Cardiac ventricle fibroblast (primary cell): Measurements from ENCODE around the gene SNX2. TPM values are rescaled to one million over a fixed set of nuclear protein-coding genes. Genes with fewer than 3 reads are reported as not detected.

Experiments used
- total RNA-seq: library from RNA; depleted of rRNA; stranded (reverse); fragments of >200 nt; gene quantifications from 2 replicates; pipeline ENCODE4 v1.2.3, GENCODE V29; 2015

Gene SNX2, protein sequence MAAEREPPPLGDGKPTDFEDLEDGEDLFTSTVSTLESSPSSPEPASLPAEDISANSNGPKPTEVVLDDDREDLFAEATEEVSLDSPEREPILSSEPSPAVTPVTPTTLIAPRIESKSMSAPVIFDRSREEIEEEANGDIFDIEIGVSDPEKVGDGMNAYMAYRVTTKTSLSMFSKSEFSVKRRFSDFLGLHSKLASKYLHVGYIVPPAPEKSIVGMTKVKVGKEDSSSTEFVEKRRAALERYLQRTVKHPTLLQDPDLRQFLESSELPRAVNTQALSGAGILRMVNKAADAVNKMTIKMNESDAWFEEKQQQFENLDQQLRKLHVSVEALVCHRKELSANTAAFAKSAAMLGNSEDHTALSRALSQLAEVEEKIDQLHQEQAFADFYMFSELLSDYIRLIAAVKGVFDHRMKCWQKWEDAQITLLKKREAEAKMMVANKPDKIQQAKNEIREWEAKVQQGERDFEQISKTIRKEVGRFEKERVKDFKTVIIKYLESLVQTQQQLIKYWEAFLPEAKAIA
- 41.8 and 54.8 TPM in 2 replicates for total RNA-seq

GRCh38 chr5:122774861-122775549, at the start of gene SNX2:
SNX2 (plus strand) TSS chr5:122775080; CDS start chr5:122775104, 24 bp downstream.

GRCh38 chr5:122845229-122846050, 70.6 kb downstream of the SNX2 start, which contains the start of gene SNX24:
SNX24 (plus strand) TSS chr5:122845613; CDS start chr5:122845634, 21 bp downstream.

Other genes starting within 250 kb of the SNX2 start
- gene SNX24, start 70.5 kb downstream of the SNX2 start, total RNA-seq = 8.1 and 15.1 TPM in 2 replicates